CD4-positive, CD25-positive, alpha-beta regulatory T cell (primary cell): ENCODE results near the gene PBX3. TPM values are rescaled to one million over a fixed set of nuclear protein-coding genes. Genes with fewer than 3 reads are reported as not detected.

ENCODE experiments used
- polyA plus RNA-seq, 4 donors: library from polyadenylated mRNA; unstranded; fragments of 300-500 nt; fragmentation: Illumina TruSeq; gene quantifications; one replicate each; pipeline ENCODE4 v1.2.3, GENCODE V29; 2021
- total RNA-seq: library from RNA; stranded (reverse); gene quantifications from one replicate; pipeline ENCODE4 v1.2.3, GENCODE V29; 2022

PBX3 gene
- total and polyA plus RNA-seq, 5 donors from 2014 or later = 3.7 to 18.3 (median 4.7) TPM

Other genes with a start within 250 kb of the PBX3 start
- gene MAPKAP1, start 40.2 kb upstream of the PBX3 start, total RNA-seq = 49.7 TPM
- gene MAPKAP1, start 40.2 kb upstream of the PBX3 start, polyA plus RNA-seq = 10 to 100 TPM; 40.8 to 53.2 (median 46.6) TPM